HG03097 (cell line): ENCODE results near the gene DCTN4.
"Not testable (repeated sequence)": the region's sequence is repeated elsewhere in the genome, so short reads cannot be mapped to it uniquely, and the experiment has no call there.

Experiments
- ATAC-seq: cut with Tn5 transposase; IDR thresholded peaks from one replicate; pipeline ENCODE4 v1.9.1; 2021; ENCODE audit not compliant: unreplicated experiment, low FRiP score

The DCTN4 gene

DNA sequence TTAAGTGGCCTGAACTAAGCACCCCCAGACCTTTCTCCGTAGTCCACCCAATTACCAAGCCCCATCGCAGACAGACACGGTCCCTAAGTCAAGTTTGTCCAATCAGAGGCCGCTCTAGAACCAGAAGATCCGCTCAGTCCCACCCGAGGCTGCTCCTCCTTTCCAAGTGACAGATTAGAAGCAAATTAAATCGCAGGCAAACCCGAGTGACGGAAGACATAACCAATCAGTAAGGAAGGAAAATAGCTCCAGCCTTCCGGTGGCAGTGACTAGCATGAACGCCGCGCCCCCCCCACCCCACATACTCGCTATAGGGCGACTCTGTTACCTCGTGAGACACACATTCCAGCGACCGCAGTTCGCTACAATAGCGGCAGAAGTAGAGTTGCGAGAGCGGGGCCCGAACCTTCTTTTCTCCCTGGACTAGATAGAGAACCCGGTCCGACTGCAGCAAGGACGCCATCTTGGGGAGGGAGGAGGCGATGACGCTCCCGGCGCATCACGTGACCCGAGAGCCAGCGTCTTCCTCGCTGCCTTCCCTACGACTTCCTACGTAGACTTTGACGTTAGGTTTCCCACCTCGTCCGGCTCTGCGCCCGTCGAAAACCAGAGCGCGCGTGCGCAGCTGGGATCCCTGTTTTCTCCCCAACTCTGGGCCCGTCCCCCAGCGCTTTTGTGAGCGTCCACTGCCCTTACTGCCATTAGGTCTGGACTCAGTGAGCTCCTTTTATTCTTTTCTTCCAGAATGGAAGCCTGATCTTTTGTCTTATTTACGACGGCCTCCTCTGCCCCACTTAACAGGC lies at the start of gene DCTN4:
TSS of gene DCTN4 (minus strand) at position 487 of the 803 bp plus-strand sequence. CDS start at position 463, 24 bp downstream.
- peak; percentile 95 for ATAC-seq

DNA sequence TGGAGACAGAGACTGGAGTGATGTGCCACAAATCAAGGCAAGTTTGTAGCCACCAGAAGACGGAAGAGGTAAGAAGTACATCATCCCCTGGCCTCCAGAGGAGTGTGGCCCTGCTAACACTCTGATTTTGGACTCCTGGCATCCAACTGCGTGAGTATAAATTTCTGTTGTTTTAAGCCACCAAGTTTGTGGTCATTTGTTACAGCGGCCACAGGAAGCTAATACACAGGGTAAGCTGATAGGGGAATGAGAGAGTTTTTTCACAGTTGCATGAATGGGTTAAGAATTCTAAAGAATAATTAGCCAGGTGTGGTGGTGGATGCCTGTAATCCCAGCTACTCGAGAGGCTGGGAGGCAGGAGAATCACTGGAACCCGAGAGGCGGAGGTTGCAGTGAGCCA lies 45.6 kb upstream of the DCTN4 start:
- ATAC-seq, result no peak

DNA sequence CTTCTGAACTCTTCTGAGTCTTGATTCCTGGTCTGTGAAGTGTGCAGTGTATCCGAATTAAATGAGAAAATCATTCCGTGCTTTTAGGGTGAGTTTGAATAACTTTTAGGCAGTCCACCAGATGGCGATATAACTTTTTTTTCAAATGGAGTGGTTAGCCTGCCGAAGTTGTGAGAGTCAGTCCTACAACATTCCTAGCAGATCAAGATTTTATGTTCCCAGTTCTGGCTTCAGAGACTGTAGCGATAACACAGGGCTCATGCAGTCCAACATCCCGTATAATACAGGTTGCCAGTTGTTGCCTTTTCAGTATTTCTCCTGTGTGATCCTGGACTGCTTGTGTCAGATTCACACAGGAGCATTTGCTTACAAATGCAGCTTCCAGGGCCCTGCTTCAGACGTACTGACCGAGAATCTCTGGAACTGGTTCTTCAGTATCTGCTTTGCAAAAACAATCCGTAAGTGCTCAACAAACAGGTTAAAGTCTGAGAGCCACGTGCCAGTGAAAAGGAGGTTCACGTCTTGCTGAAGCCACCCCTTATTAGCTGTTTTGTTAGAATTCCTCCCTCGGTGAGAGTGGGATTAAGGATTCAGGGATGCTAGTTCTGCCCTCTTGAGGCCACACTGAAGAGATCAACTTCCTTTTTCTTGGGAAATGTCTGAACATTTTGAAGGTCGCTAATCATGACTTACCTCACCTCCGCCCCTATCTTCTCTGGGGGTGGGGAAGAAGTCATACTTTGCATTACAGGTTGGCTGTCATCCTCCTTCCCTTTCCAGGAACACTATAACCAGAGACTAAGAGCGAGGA lies 42.5 kb upstream of the DCTN4 start:
- ATAC-seq, result peak; percentile 49

DNA sequence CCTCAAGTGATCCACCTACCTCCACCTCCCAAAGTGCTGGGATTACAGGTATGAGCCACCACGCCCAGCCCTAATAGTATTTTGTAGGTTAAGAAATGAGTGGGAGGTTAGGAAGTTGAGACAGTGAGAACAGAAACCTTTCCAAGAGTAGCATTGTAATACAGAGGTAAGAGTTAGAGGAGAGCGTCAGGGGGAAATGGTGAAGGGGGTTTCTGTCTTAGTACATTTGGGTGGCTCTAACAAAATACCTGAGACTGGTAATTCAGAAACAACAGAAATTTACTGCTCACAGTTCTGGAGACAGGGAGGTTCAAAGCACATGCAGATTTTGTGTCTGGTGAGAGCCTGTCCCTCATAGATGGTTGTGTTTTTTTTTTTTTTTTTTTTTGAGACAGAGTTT lies 38.6 kb upstream of the DCTN4 start:
- ATAC-seq, result no peak

DNA sequence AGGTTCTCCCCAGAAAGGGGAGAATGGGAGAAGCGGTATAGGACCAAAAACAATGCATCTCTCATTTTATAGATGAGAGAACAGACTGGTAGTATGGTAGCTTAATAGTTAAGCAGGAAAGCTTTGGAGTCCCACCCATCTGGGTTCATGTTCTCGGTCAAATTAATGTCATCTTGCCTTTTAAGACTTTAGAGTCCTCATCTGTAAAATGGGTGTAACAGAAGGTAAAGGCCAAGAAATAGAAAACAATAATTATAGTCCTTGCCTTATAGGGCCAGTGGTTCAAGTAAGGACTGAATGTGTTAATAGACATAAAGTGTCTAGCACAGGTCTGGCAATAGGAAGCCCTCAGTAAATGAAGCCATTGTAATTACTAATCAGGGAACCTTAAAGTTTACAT lies 36.1 kb upstream of the DCTN4 start:
- ATAC-seq, result no peak

DNA sequence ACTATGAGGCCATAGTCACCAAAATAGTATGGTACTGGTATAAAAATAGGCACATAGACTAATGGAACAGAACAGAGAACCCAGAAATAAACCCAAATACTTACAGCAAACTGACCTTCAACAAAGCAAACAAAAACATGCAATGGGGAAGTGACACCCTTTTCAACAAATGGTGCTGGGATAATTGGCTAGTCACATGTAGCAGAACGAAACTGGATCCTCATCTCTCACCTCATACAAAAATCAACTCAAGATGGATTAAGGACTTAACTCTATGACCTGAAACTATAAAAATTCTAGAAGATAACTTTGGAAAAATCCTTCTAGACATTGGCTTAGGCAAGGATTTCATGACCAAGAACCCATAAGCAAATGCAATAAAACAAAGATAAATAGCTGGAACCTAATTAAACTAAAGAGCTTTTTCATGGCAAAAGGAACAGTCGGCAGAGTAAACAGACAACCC lies 34.6 kb upstream of the DCTN4 start:
- not testable (repeated sequence) for ATAC-seq

DNA sequence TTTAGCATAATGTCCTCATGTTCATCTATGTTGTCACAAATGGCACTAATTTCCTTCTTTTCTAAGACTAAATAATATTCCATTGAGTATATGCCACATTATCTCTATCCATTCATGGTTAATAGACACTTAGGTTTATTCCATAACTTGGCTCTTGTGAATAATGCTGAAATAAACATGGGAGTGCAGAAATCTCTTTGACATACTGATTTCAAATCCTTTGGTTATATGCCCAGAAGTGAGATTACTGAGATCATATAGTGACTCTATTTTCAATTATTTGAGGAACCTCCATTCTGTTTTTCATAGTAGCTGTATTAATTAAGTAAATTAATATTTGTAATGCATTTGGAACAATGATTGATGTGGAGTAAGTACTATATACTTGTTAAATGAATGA lies 32.7 kb upstream of the DCTN4 start:
- no peak for ATAC-seq

DNA sequence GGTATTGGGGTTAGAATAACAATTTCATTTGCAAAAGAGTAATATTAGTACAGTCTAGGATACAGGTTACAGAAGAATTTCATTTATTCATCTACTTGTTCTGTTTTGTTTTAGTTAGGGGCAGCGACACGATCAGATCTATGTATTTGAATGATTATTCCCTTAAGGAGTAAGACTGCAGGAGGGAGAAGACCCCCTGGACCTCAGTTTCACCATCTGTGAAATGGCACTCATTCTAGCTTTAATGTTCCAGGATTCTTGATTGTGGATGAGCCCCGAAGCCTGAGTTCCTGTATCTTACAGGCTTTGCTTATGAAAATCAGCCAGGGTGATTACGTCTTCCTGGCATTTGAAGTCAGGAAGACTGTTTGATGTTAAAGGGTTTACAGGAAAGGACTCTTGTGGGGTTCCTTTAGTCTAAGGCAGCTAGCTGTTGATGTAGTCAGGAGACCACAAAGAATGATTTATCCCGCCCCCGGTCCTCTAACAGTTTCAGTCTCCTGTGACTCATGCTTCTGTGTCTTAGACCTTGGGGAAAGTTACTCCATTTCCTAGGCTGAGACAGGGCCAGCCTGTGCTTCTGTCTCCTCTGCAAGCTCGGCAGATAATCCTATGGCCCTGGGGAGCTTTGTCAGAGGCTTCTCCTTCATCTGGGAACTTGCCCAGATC lies 31.3 kb upstream of the DCTN4 start:
- ATAC-seq, result peak; percentile 88

DNA sequence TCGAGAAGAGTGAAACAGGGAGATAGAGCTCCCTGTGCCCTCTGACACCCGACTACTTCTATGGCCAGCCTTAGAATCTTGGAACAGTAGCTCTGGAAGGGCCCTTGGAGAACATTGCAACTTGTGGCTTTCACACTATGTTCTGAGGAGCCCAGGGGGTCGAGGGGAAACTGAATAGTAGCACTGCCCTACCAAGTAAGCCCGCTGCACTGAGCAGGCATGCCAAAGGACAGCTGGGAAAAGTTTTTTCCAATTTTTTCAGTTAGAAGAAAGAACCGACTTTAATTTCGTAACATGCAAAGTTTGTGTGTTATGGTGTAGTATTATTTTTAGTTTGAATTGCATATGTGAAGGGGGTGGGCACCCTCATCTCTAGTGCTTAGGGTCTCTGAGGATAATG lies 30.6 kb upstream of the DCTN4 start:
- ATAC-seq, result no peak

DNA sequence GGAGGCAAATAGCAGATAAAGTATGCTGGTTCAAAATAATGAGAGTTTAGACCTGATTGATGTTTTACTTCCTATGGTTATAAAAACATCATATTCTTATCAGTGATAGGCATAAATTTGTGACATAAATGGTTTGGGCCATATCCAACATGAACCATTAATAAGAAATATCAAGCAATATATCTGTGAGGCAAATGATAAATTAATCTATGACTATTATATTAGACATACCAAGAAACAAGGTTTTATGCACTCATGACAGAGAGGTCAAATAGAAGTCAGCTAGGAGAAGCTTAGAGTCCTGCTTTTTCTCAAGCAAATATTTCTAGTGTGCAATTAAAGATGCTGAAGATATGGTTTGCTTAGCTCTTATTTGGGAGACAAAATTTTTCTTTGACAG lies 30.2 kb upstream of the DCTN4 start:
- ATAC-seq, result no peak

DNA sequence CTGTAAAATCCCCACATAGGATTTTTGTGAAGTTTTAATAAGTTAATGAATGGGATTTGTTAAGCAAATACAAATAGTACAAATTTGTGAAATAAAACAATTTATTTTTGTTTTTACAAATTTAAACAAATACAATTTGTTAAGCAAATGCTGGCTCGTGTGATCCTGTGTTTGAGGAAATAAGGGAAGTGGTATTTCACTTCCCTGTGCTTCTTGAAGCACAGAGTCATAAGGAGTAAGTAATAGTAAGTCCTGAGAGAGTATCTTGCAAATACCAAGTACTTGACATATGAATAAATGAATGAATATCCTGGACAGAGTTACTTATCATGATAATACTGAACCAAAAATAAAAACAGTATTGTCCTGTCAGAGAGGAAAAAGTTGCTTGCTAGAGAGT lies 28.8 kb upstream of the DCTN4 start:
- ATAC-seq, result no peak

DNA sequence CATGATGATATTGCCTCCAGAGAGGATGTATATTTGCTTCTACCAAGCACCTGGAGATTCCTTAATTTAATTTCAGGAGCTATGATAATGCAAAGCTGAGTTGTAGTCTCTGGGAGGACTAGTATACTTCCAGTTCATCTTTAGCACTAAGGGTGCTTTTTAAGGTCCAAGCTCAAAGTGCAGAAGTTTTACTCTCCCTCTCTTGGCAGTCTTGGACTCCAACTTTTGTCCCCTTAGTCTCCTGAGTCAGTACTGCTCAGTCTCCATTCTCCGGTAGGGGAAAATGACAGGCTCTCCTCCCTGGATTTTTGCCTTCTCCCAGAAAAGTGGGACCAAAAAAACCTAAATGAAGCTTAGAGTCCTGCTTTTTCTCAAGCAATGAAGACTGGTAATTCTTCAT lies 28.1 kb upstream of the DCTN4 start:
- ATAC-seq, result no peak

DNA sequence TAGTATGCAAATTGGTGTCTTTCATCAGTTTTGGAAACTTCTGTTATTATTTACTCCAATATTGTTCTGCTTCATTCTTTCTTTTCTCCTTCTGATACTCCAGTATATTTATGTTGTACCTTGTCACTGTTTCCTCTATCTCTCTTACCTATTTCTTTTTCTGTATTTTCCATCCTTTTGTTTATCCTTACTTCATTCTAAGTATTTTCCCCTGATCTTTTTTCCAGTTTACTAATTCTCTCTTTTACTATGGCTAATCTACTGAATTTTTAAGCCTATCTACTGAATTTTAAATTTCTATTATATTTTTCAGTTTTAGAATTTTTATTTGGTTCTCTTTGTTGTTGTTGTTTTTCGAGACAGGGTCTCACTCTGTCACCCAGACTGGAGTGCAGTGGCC lies 27.1 kb upstream of the DCTN4 start:
- no peak for ATAC-seq

DNA sequence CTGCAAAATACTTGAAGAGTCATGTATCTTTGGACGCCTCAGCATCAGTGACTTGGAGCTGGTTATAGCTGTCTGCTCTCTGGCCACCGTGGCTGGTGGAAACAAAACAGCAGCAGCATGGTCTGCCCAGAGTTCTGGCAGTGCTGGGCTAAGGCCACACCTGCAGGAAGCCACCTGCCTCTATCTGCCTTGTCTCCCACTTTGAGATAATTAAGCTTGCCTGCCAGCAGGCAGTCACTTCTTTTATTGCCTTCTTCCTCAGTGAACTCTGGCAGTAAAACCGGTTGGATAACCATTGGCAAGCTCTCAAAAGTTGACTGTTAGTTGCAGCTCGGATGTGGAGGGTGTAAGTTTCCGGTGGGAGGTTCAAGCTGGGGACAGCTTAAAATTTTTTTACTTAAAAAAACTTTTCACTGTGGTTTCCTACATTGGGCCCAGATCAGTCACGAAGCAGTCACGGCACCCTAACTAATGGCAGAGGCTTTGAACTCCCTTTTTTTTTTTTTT lies 24.7 kb upstream of the DCTN4 start:
- ATAC-seq, result peak; percentile 35

DNA sequence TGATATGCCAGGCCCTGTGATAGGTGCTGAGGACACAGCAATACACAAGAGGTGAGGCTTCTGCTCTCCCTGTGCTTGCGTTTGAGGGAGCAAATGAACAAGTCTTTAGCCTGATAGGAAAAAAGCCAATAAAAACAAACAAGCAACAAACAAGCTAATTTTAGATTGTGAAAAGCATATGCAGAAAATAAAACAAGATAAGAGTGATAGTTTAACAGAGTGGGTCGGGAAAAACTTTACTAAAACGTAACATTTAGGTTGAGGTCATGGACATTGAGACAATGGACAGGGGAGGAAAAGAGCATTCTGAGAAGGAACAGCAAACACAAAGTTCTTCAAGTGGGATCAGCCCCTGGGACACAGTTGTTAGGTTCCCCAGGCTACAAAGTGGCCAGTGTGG lies 24.0 kb upstream of the DCTN4 start:
- no peak for ATAC-seq

DNA sequence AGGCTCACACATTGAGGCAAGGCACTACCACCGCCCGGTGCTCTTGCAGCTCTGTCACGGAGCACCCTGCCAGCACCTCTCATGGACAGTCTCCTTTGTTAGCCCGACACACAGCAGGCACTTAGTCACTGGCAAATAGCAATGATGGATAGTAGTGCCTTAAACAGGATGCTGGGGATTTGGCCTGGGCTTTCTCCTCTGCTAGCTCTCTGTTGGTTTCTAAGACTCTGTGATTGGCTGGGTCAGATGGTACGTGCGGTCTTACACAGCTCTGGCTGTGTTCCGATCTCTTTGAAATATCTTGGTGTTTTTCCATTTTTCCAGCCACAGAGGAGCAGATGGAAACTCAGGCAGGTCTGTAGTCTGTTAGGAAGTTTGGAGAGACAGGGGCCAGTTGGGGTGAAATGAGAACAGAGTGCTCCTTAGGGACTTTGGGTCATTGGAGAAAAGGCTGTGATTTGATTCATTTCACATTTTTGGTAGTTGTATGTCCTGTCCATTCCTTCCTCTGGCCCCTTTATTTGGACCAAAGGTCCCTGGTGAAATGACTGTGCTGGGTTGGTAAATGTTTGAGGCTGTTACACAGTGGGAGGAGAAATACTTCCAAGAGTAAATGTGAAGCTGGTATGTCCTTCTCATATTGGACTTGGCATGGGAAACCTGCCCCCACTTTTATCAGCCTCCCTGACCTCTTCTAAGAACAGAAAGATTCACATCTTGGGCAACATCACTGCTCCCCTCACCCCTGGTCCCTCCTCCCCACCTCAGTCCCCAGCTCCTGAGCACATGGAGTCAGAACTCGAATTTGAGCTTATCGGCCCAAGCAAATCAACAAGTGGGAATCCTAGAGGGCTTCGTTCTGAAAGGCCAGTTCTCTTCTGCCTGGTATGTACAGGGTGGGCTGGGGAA lies 23.1 kb upstream of the DCTN4 start:
- ATAC-seq, result no peak

DNA sequence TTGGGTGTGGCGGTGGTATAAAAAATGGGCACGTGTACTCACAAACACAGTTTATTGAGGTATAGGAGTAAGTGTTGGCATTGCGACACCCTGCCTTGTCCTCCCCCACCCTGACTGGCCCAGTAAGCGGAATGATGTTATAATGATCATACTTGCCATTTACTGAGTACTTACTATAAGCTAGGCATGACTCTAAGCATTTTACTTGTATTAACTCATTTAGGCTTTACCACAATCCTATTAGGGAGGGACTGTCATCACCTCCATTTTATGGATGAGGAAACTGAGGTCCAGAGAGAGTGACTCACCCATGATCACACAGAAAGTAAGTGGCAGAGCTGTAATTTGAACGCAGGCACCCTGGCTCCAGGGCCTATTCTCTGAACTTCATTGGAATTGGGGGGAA lies 22.0 kb upstream of the DCTN4 start:
- ATAC-seq, result no peak

DNA sequence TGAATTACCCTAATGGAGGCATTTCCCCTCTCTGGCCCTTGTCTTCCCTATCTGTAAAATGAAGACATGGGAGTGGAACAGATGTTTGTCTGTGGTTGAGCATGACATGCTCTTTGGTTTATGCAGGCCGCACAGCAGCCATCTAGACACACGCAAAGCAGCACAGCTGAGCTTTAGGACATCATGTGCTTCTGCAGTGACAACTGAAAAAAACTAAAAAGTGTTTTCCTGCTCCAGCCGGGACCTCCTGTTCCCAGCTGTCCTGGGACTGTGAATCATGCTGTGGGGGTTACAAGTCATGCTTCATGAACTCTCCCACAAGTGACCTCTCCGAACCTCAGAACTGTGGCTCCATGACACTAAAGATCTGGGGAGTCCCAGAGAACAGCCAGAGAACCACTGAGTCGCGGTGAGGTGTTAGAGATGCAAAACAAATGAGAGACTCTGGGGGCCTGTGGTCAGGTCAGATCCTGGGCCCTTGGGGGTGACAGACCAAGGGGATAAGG lies 21.4 kb upstream of the DCTN4 start:
- ATAC-seq, result peak; percentile 54

DNA sequence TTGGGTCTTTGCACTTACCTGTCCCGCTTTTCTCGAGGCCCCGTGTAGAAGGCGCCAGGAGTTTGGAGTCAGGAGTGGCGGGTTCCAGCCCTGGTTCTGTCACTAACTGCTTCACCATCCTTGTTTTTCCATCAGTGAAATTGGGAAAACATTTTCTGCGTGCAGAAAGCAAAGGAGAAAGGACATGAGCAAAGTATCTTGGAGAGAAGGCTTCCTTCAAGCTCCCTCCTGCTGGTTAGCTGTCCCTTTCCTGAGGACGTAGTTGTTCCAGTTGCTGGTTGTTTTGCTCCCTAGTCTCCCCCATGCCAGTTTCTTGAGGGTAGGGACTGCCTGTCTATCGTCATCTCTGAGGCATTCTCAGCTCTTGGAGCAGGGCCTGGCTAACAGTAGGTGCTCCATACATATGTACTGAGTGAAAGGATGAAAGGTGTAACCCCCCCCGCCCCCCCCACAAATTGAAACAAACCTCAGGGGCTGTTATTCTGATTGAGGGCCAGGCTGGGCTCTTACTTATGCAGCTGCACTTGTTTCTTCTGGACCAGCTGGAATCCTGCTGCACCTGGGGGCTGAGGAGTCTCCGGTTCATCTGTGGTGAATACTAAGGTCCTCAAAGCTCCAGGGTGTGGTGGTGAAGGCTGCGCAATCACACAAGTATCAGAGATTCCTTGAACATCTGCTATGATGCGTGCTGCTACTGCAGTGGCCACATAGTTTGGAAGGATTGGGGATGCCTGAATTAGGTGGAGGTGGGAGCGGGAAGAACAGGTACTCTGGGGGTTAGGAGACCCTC lies 20.8 kb upstream of the DCTN4 start:
- ATAC-seq, result no peak
